HPDE6-E6E7 (cell line): ENCODE measurements around the gene AGPS.
"Not testable (repeated sequence)": the region's sequence is repeated elsewhere in the genome, so short reads cannot be mapped to it uniquely, and the experiment has no call there.

Source experiments
- DNase-seq: peaks from one replicate; pipeline ENCODE4 v3.0.0; 2011; ENCODE audit warnings: missing footprints; ENCODE audit errors: extremely low spot score

The AGPS gene

GRCh38 chr2:177385151-177385550 lies 7.4 kb upstream of the AGPS start:
- no peak for DNase-seq

DNA sequence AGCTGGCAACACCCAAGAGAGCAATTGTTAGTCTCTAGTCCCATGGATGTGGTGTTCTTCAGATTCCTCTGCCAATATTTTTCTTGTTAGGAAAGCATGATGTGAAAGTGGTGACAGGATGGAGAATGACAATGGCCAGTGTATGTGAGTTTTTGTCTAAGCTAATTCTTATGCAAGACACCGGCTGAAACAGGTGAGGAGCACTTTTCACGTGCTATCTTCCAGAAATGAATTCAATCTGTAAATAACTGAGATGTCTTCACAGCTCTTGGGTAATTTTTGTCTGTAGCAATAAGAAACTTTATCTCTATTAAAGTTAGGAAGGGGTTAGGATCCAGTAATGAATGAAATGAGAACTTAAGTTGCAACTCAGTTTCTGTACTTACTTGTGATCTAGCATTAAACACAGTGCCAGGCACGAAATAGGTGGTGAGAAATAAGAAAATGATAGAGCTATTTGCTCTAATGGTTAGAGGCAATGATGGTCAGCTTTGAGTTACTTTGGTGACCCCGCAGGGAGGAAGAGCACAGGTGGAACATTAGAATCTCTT lies 676 bp upstream of the AGPS start:
- no peak for DNase-seq

DNA sequence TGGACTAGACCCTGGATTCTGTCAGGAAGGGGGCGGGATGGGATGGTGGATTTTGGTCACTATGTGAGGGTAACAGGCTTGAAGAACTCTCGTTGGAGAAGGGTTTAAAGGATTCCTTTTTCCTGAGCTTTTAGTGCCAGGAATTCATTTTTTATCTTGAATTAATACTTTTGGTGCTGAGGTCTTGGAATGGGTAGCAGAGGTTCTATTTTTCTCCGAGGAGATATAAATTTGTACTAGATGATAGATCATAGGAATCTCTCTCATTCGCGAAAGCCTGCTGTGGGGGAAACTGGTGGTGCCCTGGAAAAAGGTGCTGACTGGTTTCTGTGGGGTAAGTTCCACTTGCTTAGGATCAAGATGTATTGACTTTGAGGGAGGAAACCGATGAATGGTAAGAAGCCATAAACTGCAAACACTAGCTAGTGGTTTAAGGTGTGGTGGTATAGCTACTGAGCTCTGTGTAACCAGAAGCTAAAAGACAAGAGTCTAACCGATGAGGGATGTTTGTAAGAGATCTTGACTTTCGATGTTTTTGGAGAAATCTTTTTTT lies 706 bp downstream of the AGPS start:
- DNase-seq = no peak

GRCh38 chr2:177393824-177394593 lies 1.4 kb downstream of the AGPS start:
- DNase-seq = no peak

- no peak for DNase-seq
Measured at GRCh38 chr2:177394594-177394973, 2.0 kb downstream of the AGPS start.

- no peak for DNase-seq
Measured at GRCh38 chr2:177395351-177396065, 2.9 kb downstream of the AGPS start.

GRCh38 chr2:177396703-177397460 lies 4.3 kb downstream of the AGPS start:
- peak; percentile 39 for DNase-seq

DNA sequence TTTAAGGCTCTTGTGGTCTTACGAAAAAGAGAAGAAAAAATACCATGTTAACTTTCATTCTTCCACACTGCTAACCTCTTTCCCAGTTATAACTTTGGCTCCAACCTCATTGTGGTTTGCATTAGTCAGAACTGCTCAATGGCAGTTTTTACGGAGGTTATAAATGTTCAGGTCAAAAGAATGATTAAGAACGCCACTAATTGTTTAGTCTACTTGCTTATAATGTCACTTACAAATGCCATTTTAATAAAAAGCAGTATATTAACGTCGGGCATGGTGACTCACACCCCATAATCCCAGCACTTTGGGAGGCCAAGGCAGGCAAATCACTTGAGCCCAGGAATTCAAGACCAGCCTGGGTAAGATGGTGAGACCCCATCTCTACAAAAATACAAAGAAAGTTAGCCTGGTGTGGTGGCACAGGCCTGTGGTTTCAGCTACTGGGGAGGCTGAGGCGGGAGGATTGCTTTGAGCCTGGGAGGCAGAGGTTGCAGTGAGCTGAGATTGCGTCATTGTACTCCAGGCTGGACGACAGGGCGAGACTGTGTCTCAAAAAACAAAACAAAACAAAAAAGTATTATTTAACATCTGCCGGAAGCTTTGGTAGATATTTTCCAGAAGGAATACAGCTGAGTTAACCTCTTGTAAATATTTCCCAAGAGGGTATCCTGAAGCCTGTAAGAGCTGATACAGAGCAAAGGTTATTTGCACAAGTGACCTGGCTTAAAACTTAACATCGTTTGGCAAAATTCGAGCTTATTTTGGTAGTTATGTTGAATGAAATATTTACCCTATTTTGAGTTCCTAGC lies 5.1 kb downstream of the AGPS start:
- DNase-seq = no peak

DNA sequence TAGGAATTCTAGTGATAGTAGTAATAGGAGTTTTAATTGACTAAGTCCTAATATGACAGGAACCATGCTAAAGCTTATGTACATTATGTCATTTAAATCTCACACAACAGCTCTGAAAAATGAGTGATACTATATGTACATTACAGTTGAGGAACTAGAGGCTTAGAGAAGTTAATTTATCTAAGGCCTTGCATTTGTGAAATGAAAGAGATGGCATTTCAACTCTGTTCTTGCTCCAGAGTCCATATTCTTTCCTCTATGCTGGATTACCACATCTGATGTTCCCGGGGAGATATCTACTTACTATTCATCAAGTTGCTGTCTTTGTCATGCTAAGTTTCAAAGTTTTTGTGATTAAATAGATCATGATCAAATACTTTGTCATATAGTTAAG lies 5.7 kb downstream of the AGPS start:
- no peak for DNase-seq

DNA sequence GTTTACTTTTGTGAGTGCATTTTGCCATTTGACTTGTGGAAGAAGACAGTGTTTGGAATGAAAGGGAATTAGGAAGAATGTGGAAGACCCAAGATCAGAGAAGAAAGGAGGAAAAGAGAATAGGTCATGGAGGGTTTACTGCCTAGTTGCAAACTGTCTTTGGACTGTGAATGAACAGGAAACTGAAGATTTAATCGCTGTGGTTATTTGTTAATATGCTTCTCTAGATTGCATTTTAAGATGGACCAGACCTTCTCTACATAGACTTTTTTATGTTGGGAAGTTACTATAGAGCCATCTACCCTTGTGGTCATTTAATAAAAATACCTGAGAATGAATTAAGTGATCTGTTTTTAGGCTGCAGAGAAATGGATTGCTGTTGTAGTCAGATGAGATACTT lies 6.2 kb downstream of the AGPS start:
- DNase-seq = no peak

DNA sequence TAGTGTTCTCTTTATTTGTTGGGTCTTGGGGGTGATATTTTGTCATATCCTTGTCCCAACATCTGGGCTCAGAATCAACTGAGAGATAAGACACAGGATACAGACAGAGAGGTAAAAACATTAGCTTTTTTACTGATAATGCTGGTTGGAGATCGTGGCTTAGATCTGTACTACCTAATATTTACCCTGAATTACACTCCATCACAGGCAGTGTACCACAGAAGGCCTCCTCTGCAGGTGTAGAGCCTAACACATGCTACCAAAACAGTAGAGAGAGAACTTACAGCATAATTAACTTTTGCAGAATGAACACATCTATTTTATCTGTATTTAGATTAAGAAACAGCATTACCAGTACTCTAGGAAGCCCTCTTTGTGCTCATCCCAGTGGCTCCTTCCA lies 6.8 kb downstream of the AGPS start:
- DNase-seq = no peak

DNA sequence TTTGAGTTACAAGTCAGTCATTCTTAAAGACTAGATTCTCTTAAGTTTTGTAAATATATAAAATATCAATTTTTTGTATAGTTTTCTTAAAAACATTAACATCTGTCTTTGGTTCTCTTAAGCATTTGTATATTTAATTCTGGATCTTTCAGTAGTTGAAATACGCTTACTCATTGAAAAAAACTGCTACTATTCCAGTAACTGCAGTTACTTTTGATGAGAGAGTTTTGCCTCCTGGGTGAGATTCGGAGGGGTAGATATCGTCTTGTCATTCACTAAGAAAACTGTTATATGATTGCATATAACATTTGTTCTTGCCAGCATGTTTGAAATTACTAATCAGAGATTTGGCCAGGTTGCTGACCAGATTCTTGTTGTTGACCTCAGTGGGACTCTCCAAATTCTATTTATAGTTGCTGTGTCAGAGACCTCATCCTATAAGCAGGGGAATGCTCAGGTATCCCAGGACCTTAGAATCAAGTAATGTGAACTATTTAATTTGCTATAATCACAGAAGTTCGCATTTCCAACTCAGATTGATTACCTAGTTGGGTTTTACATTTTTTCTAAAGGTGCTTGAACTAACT lies 7.9 kb downstream of the AGPS start:
- no peak for DNase-seq

DNA sequence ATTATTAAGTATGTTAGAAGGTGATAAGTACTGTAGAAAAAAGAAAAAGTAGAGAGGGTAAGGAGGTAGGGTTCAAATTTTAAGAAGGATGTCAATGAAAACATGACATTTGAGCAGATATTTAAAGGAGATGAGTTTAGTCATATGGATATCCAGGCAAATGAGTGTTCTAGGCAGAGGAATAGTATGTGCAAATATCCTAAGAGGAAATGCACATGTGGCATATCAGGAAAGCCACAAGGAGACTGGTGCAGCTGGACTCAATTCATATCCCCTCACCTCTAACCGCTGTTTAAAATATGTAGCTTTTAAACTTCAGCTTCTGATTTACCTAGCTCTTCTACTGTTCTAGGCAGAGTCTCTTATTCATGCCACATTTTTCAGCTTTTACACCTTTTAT lies 9.5 kb downstream of the AGPS start:
- no peak for DNase-seq

GRCh38 chr2:177403838-177404237 lies 11.3 kb downstream of the AGPS start:
- no peak for DNase-seq

DNA sequence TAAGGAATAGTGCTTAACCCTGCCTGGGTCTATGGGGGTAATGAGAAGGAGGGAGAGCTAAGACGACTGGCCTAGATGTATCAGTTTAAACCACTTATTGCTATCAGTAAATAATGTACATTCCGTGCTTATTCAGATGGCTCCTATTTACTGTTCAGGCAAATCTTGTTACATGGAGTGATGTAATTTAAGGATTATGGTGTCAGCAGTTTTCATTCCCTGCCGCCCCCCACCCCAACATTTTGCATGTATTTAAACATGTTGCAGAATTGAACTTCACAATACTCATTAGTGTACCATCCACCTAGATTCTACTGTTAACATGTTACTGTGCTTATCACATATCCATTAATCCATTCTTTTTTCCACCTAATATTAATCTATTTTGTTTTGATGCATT lies 11.7 kb downstream of the AGPS start:
- no peak for DNase-seq

GRCh38 chr2:177405029-177405692 lies 12.6 kb downstream of the AGPS start:
- no peak for DNase-seq

DNA sequence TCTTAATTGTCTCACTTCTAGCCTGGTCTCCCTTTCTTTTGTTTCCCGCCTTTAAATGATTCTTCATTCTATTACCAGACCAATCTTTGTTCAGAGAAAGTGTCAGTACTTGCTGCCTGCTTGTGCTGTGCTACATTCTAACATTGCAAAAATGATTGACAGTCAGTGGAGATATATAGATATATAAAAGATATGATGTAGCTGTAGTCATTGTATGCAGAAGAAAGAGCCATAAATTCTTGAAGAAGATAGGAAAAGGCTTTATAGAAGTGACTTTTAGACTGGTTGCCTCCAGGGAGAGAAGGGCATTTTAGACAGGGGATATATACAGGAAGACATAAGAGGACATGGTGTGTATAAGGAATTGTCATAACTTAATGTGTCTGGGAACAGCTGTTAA lies 13.6 kb downstream of the AGPS start:
- no peak for DNase-seq

GRCh38 chr2:177407031-177407430 lies 14.5 kb downstream of the AGPS start:
- no peak for DNase-seq

- not testable (repeated sequence) for DNase-seq
Measured at GRCh38 chr2:177410629-177411028, 18.1 kb downstream of the AGPS start.

- DNase-seq = no peak
Measured at GRCh38 chr2:177413703-177414102, 21.1 kb downstream of the AGPS start.
